Neural crest cell (in vitro differentiated cells): ENCODE results near the gene CHCHD1. TPM values are rescaled to one million over a fixed set of nuclear protein-coding genes. Genes with fewer than 3 reads are reported as not detected.

Source experiments
- DNase-seq: peaks from one replicate; pipeline ENCODE4 v3.0.0; 2021; ENCODE audit warnings: low read depth, mixed read lengths, low spot score
- H3K27ac Mint-ChIP-seq: one replicate; pipeline ENCODE4 v1.8.0; 2021; ENCODE audit warnings: mild to moderate bottlenecking, mixed read lengths; ENCODE audit not compliant: unreplicated experiment
- H3K27me3 Mint-ChIP-seq: 2 replicates; pipeline ENCODE4 v1.8.0; 2021; ENCODE audit warnings: low read depth, mild to moderate bottlenecking, mixed read lengths
- H3K36me3 Mint-ChIP-seq: 2 replicates; pipeline ENCODE4 v1.8.0; 2021; ENCODE audit warnings: low read depth, mild to moderate bottlenecking, mixed read lengths
- H3K4me1 Mint-ChIP-seq: 2 replicates; pipeline ENCODE4 v1.8.0; 2021; ENCODE audit warnings: mixed read lengths
- H3K4me3 Mint-ChIP-seq: one replicate; pipeline ENCODE4 v1.8.0; 2021; ENCODE audit warnings: mild to moderate bottlenecking, mixed read lengths
- H3K9me3 Mint-ChIP-seq: 2 replicates; pipeline ENCODE4 v1.8.0; 2021; ENCODE audit warnings: mixed read lengths
- CTCF ChIP-seq: fragments of 200-600 bp; sonication (generic); conservative IDR thresholded peaks from 2 replicates; pipeline ENCODE4 v1.5.0; 2021; ENCODE audit warnings: antibody characterized with exemption, mild to moderate bottlenecking
- total RNA-seq: library from RNA; stranded (reverse); gene quantifications from 2 replicates; pipeline ENCODE4 v1.2.1, GENCODE V29; 2021

Gene CHCHD1
- total RNA-seq, 1 donor from 2014 or later: 34.8 TPM

- H3K4me1 Mint-ChIP-seq: peaks cover 13% of the 10 kb centered on the region
- no peaks in the 10 kb centered on the region for H3K9me3 Mint-ChIP-seq
- H3K27me3 Mint-ChIP-seq: no peaks in the 10 kb centered on the region
- H3K4me3 Mint-ChIP-seq: no peak overlapping the region
- H3K36me3 Mint-ChIP-seq: peaks cover 10% of the 10 kb centered on the region
- no peak overlapping the region for H3K27ac Mint-ChIP-seq
- no peak for DNase-seq
- no peak for TF ChIP-seq CTCF
These were observed 31.0 kb upstream of the CHCHD1 start for GRCh38 chr10:73750819-73751218.

- Mint-ChIP-seq H3K27me3 (no peaks in the 10 kb centered on the region), H3K27ac (no peak overlapping the region), H3K36me3 (peaks cover 8% of the 10 kb centered on the region), H3K4me1 (no peaks in the 10 kb centered on the region), H3K4me3 (no peak overlapping the region), H3K9me3 (no peaks in the 10 kb centered on the region)
- no peak for TF ChIP-seq CTCF
- DNase-seq: no peak
These were observed 25.7 kb upstream of the CHCHD1 start for GRCh38 chr10:73756183-73756582.

- no peak for DNase-seq
- Mint-ChIP-seq H3K9me3 (no peaks in the 10 kb centered on the region), H3K36me3 (peaks cover 12% of the 10 kb centered on the region), H3K4me1 (no peaks in the 10 kb centered on the region), H3K4me3 (no peak overlapping the region), H3K27me3 (no peaks in the 10 kb centered on the region), H3K27ac (no peak overlapping the region)
- TF ChIP-seq CTCF: no peak
These were observed 22.9 kb upstream of the CHCHD1 start for GRCh38 chr10:73758704-73759511.

- no peaks in the 10 kb centered on the region for H3K4me1 Mint-ChIP-seq
- H3K4me3 Mint-ChIP-seq: no peak overlapping the region
- no peaks in the 10 kb centered on the region for H3K9me3 Mint-ChIP-seq
- no peak overlapping the region for H3K27ac Mint-ChIP-seq
- no peak for TF ChIP-seq CTCF
- no peak for DNase-seq
- peaks cover 13% of the 10 kb centered on the region for H3K36me3 Mint-ChIP-seq
- H3K27me3 Mint-ChIP-seq: no peaks in the 10 kb centered on the region
These were observed 22.2 kb upstream of the CHCHD1 start for GRCh38 chr10:73759512-73760115.

GRCh38 chr10:73761781-73762180 is 20.1 kb upstream of the CHCHD1 start:
- no peaks in the 10 kb centered on the region for H3K9me3 Mint-ChIP-seq
- no peak overlapping the region for H3K27ac Mint-ChIP-seq
- DNase-seq: no peak
- no peak overlapping the region for H3K4me3 Mint-ChIP-seq
- H3K4me1 Mint-ChIP-seq: no peaks in the 10 kb centered on the region
- no peaks in the 10 kb centered on the region for H3K27me3 Mint-ChIP-seq
- peaks cover 22% of the 10 kb centered on the region for H3K36me3 Mint-ChIP-seq
- TF ChIP-seq CTCF: no peak
